H1 (cell line): ENCODE data around the gene FAM170B. TPM values are rescaled to one million over a fixed set of nuclear protein-coding genes. Genes with fewer than 3 reads are reported as not detected.

Source experiments
- CTCF ChIA-PET: fragments of 300-600 bp; sonication (Branson Sonifier 250); formaldehyde crosslinking; loops from one replicate; lab custom pipeline; 2021; ENCODE audit not compliant: partially characterized antibody; lab: Charles Lee
- POLR2A ChIA-PET: fragments of 300-600 bp; sonication (Branson Sonifier 250); formaldehyde crosslinking; loops from one replicate; lab custom pipeline; 2021; ENCODE audit warnings: inconsistent platforms; ENCODE audit not compliant: partially characterized antibody; lab: Charles Lee
- DNase-seq, 2 experiments: peaks; one replicate each; pipeline versions ENCODE4 v3.0.0 to v3.0.0-alpha.2; 2010 to 2022; ENCODE audit warnings: low spot score in 2 of 2, low read depth in 1 of 2, mixed read lengths in 1 of 2
- FAIRE-seq: peaks from 2 replicates; lab custom pipeline; 2011; peaks lifted over from hg19 to GRCh38; lab: Jason Lieb, UNC
- H2AFZ ChIP-seq: 2 replicates; pipeline ENCODE4 v1.8.1; 2012; ENCODE audit warnings: low read length, inconsistent platforms
- H2AK5ac ChIP-seq: 2 replicates; pipeline ENCODE4 v1.6.1; 2013; ENCODE audit warnings: low read depth, low read length
- H2BK120ac ChIP-seq: replicated peaks from 2 replicates; pipeline ENCODE3; 2013; ENCODE audit warnings: low read depth, low read length, inconsistent platforms
- H2BK12ac ChIP-seq: 2 replicates; pipeline ENCODE4 v1.6.1; 2013; ENCODE audit warnings: low read depth, low read length
- H2BK15ac ChIP-seq: 2 replicates; pipeline ENCODE4 v1.6.1; 2013; ENCODE audit warnings: low read length
- H2BK20ac ChIP-seq: 2 replicates; pipeline ENCODE4 v1.6.1; 2013; ENCODE audit warnings: low read length
- H2BK5ac ChIP-seq: 2 replicates; pipeline ENCODE4 v1.6.1; 2013; ENCODE audit warnings: low read depth, low read length
- H3K14ac ChIP-seq: 2 replicates; pipeline ENCODE4 v1.6.1; 2013; ENCODE audit warnings: inconsistent platforms; ENCODE audit not compliant: insufficient read length
- H3K18ac ChIP-seq: 2 replicates; pipeline ENCODE4 v1.6.1; 2013; ENCODE audit warnings: low read length; ENCODE audit errors: extremely low read depth
- H3K23ac ChIP-seq: 2 replicates; pipeline ENCODE4 v1.6.1; 2013; ENCODE audit warnings: inconsistent platforms; ENCODE audit not compliant: insufficient read length
- H3K23me2 ChIP-seq: 2 replicates; pipeline ENCODE4 v1.6.1; 2013; ENCODE audit warnings: low read depth, low read length
- H3K27ac ChIP-seq: 2 replicates; pipeline ENCODE4 v1.6.1; 2011; ENCODE audit warnings: low read depth, low read length, inconsistent platforms
- H3K27me3 ChIP-seq, 4 experiments: replicated peaks in 1 of 4; 1 replicate in 1 of 4; 2 replicates in 3 of 4; pipeline versions ENCODE4 v1.6.1 to v1.8.1; 2011 to 2013; ENCODE audit warnings: low read length in 3 of 4, mild to moderate bottlenecking in 3 of 4, inconsistent platforms in 2 of 4, mixed read lengths in 2 of 4, moderate library complexity in 1 of 4; ENCODE audit not compliant: control insufficient read depth in 3 of 4, insufficient read depth in 3 of 4; ENCODE audit errors: extremely low read depth in 1 of 4
- H3K36me3 ChIP-seq, 4 experiments: 2 replicates each; pipeline versions ENCODE4 v1.6.1 to v1.8.1; 2011 to 2013; ENCODE audit warnings: mild to moderate bottlenecking in 4 of 4, low read length in 3 of 4, moderate library complexity in 2 of 4, control low read depth in 1 of 4, inconsistent platforms in 1 of 4; ENCODE audit not compliant: insufficient read depth in 4 of 4, control insufficient read depth in 2 of 4
- H3K4ac ChIP-seq: replicated peaks from 2 replicates; pipeline ENCODE3; 2013; ENCODE audit warnings: low read length, low read depth, mixed read lengths, inconsistent platforms; ENCODE audit not compliant: insufficient read length
- H3K4me1 ChIP-seq, 4 experiments: replicated peaks in 1 of 4; 1 replicate in 1 of 4; 2 replicates in 3 of 4; pipeline versions ENCODE4 v1.6.1 to v1.8.1; 2011 to 2013; ENCODE audit warnings: low read length in 3 of 4, inconsistent platforms in 2 of 4, mixed read lengths in 1 of 4; ENCODE audit not compliant: insufficient read depth in 4 of 4, control insufficient read depth in 3 of 4
- H3K4me2 ChIP-seq, 2 experiments: 2 replicates each; pipeline versions ENCODE4 v1.6.1 to v1.8.1; 2011 to 2013; ENCODE audit warnings: low read depth in 2 of 2, low read length in 2 of 2, control low read depth in 1 of 2, inconsistent platforms in 1 of 2, mild to moderate bottlenecking in 1 of 2; ENCODE audit not compliant: insufficient read depth in 1 of 2
- H3K4me3 ChIP-seq, 4 experiments: fragments of 200-600, 300-600 bp in 1 of 4; sonication (generic), shearing (Covaris generic), sonication (Bioruptor Twin) in 1 of 4; 2 replicates each; pipeline versions ENCODE4 v1.5.1 to v1.8.1; 2011 to 2016; ENCODE audit warnings: low read length in 4 of 4, low read depth in 3 of 4, control low read depth in 2 of 4, inconsistent platforms in 2 of 4, mild to moderate bottlenecking in 2 of 4, mixed read lengths in 1 of 4, moderate library complexity in 1 of 4; ENCODE audit not compliant: insufficient read depth in 2 of 4; ENCODE audit errors: extremely low read depth in 1 of 4
- H3K56ac ChIP-seq: replicated peaks from 2 replicates; pipeline ENCODE3; 2013; ENCODE audit warnings: low read depth, mild to moderate bottlenecking, mixed read lengths, low read length, inconsistent platforms; ENCODE audit not compliant: insufficient read length
- H3K79me1 ChIP-seq: 2 replicates; pipeline ENCODE4 v1.6.1; 2013; ENCODE audit warnings: low read depth, low read length, control low read depth
- H3K79me2 ChIP-seq, 2 experiments: 2 replicates each; pipeline versions ENCODE4 v1.6.1 to v1.8.1; 2012 to 2013; ENCODE audit warnings: low read length in 2 of 2, mild to moderate bottlenecking in 2 of 2, inconsistent platforms in 1 of 2; ENCODE audit not compliant: insufficient read depth in 2 of 2, control insufficient read depth in 1 of 2
- H3K9ac ChIP-seq, 4 experiments: replicated peaks in 1 of 4; 1 replicate in 1 of 4; 2 replicates in 3 of 4; pipeline versions ENCODE4 v1.6.1 to v1.8.1; 2011 to 2013; ENCODE audit warnings: low read depth in 3 of 4, low read length in 3 of 4, control low read depth in 2 of 4, mild to moderate bottlenecking in 2 of 4, moderate library complexity in 2 of 4, inconsistent platforms in 1 of 4; ENCODE audit errors: extremely low read depth in 1 of 4
- H3K9me3 ChIP-seq, 2 experiments: 2 replicates each; pipeline versions ENCODE4 v1.6.1 to v1.8.1; 2012 to 2013; ENCODE audit warnings: mild to moderate bottlenecking in 2 of 2, moderate library complexity in 2 of 2, control low read depth in 1 of 2, inconsistent platforms in 1 of 2, low read depth in 1 of 2, low read length in 1 of 2, mixed read lengths in 1 of 2; ENCODE audit not compliant: insufficient read depth in 2 of 2
- H4K20me1 ChIP-seq, 2 experiments: replicated peaks in 1 of 2; 2 replicates each; pipeline versions ENCODE3 to v1.8.1; 2011 to 2013; ENCODE audit warnings: inconsistent platforms in 2 of 2, low read length in 2 of 2, mild to moderate bottlenecking in 1 of 2; ENCODE audit not compliant: insufficient read depth in 2 of 2, control insufficient read depth in 1 of 2
- H4K5ac ChIP-seq: 2 replicates; pipeline ENCODE4 v1.6.1; 2013; ENCODE audit warnings: low read length, low read depth, mixed read lengths, inconsistent platforms; ENCODE audit not compliant: insufficient read length
- H4K8ac ChIP-seq: 2 replicates; pipeline ENCODE4 v1.8.0; 2013; ENCODE audit warnings: mild to moderate bottlenecking, moderate library complexity, low read length, inconsistent platforms; ENCODE audit not compliant: insufficient read depth; ENCODE audit errors: extremely low read depth
- H4K91ac ChIP-seq: replicated peaks from 2 replicates; pipeline ENCODE3; 2013; ENCODE audit warnings: low read length, mixed read lengths, inconsistent platforms; ENCODE audit not compliant: insufficient read length
- TAF1 ChIP-seq: IDR thresholded peaks from 2 replicates; pipeline ENCODE4 v1.6.1; 2011; ENCODE audit warnings: mild to moderate bottlenecking, low read depth, low read length
- WGBS, 2 experiments: shearing (Covaris generic) in 1 of 2; methylation state at CpG; one replicate each; pipeline versions ENCODE4 v1.1.6 to v1.1.7; 2013 to 2015; ENCODE audit warnings: low lambda C conversion rate in 2 of 2, mixed read lengths in 2 of 2, inconsistent platforms in 1 of 2, low coverage in 1 of 2, missing lambda C conversion rate in 1 of 2; ENCODE audit not compliant: insufficient replicate concordance in 2 of 2, insufficient coverage in 1 of 2, insufficient read length in 1 of 2; ENCODE audit errors: extremely low coverage in 1 of 2, missing lambda C conversion rate in 1 of 2; 5-methylcytosine and 5-hydroxymethylcytosine counted together
- polyA plus RNA-seq, 7 experiments: library from polyadenylated mRNA; depleted of rRNA in 3 of 7; stranded (reverse) in 5 of 7; unstranded in 2 of 7; fragments of >200 nt in 5 of 7; fragments of 200-250 nt in 2 of 7; gene quantifications; 1 replicate in 5 of 7; 2 replicates in 1 of 7; 4 replicates in 1 of 7; pipeline versions ENCODE4 v1.2.1 to v1.2.3, GENCODE V29; 2011 to 2013; ENCODE audit warnings: missing spikeins in 2 of 7, mixed read lengths in 2 of 7
- total RNA-seq: library from RNA; stranded (reverse); fragmentation: NEBNext Ultra II Directional; extraction: Animal tissue kit (Norgen Biotek cat#: 25700); gene quantifications from 2 replicates; pipeline ENCODE4 v1.2.1, GENCODE V29; 2021

The FAM170B gene
- total and polyA plus RNA-seq, 2 of the 8 experiments (the other 6 are each of a cell fraction or from before 2014, with no cell fraction given) = not detected

DNA sequence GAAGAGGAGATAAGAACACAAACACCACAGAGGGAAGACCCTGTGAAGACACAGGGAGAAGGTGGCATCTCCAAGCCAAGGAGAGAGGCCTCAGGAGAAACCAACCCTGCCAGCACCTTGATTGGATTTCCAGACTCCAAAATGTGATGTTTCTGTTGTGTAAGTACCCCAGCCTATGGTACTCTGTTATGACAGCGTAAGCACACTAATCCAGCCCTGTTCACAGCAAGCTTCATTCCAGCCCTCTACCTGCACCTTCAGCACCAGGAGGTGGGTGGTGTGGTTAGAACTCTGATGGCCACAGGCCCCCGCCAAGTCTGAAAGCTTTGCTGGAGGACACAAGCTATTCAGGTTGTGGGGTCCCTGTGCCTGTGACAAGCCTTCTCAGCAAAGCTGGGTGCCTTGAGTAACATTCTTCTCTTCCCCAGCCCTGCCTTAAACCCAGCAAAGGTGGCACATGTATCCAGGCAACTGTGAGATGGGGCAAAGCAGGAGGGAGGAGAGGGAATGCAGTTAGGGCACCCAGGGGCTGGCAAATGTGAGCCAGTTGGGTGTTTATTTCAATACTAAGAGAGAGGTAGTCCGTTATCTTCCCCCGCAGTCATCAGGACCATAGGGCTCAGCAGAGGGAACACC lies 23.0 kb downstream of the FAM170B start:
- H2AFZ ChIP-seq = no peak overlapping the region
- POLR2A ChIA-PET = no interaction called here

More for the DNA sequence above, 23.0 kb downstream of the FAM170B start:
- no peaks in the 10 kb centered on the region for H3K79me2 ChIP-seq
- CTCF ChIA-PET = interaction anchor here (1.6 kb wide), 1 partner anchor 53 kb away, joined by 3 read pairs; no protein-coding TSS in a partner anchor
- no peak overlapping the region for H2BK5ac ChIP-seq
- no peak overlapping the region for H3K4me3 ChIP-seq
- no peak overlapping the region for H2BK20ac ChIP-seq
- no peak for TF ChIP-seq TAF1
- no peak overlapping the region for H3K4ac ChIP-seq
- H2BK120ac ChIP-seq = no peak overlapping the region
- no peak overlapping the region for H3K56ac ChIP-seq
- no peak overlapping the region for H3K14ac ChIP-seq
- H4K5ac ChIP-seq = no peak overlapping the region
- peaks cover 3% of the 10 kb centered on the region; the same call in 1 of the 2 replicates for H3K23me2 ChIP-seq
- no peak overlapping the region for H4K91ac ChIP-seq
- 88% methylated on average over 4 of the region's 4 CpGs; no CpG with 5 or more reads in 1 of the 2 experiments for WGBS, 2 experiments
- H3K79me1 ChIP-seq = no peaks in the 10 kb centered on the region
- no peak overlapping the region for H2BK12ac ChIP-seq
- no peak overlapping the region for H3K27ac ChIP-seq
- H3K4me1 ChIP-seq = no peaks in the 10 kb centered on the region
- no peak overlapping the region for H3K23ac ChIP-seq
- no peaks in the 10 kb centered on the region for H4K20me1 ChIP-seq
- H3K9me3 ChIP-seq = no peaks in the 10 kb centered on the region
- H2BK15ac ChIP-seq = no peak overlapping the region
- peak in 1 of 2 experiments; percentile 33 for DNase-seq
- H4K8ac ChIP-seq = no peak overlapping the region
- H3K4me2 ChIP-seq = no peak overlapping the region
- H3K27me3 ChIP-seq = peaks cover 0 to 8% (median 5%) of the 10 kb centered on the region in 4 experiments; a peak in 5 of 7 replicates
- no peak overlapping the region; a peak in 1 of 7 replicates for H3K9ac ChIP-seq
- H3K18ac ChIP-seq = no peak overlapping the region
- FAIRE-seq = no peak
- H2AK5ac ChIP-seq = no peak overlapping the region
- H3K36me3 ChIP-seq = no peaks in the 10 kb centered on the region
